Fibroblast of lung (primary cell): Measurements from ENCODE around the gene ILRUN.

Experiments
- EZH2 ChIP-seq: IDR thresholded peaks from 2 replicates; pipeline ENCODE4 v1.5.1; 2012; ENCODE audit warnings: low read length, control low read depth, mild to moderate bottlenecking; ENCODE audit errors: missing control alignments
- TF ChIP-seq, protein P1 (sequence below), 2 donors: IDR thresholded peaks in 1 of 2; conservative IDR thresholded peaks in 1 of 2; 1 replicate in 1 of 2; 2 replicates in 1 of 2; pipeline ENCODE4 v1.5.1; 2011 to 2012; ENCODE audit warnings: low read length in 2 of 2, control low read depth in 1 of 2, inconsistent platforms in 1 of 2, low read depth in 1 of 2, mild to moderate bottlenecking in 1 of 2

DNA sequence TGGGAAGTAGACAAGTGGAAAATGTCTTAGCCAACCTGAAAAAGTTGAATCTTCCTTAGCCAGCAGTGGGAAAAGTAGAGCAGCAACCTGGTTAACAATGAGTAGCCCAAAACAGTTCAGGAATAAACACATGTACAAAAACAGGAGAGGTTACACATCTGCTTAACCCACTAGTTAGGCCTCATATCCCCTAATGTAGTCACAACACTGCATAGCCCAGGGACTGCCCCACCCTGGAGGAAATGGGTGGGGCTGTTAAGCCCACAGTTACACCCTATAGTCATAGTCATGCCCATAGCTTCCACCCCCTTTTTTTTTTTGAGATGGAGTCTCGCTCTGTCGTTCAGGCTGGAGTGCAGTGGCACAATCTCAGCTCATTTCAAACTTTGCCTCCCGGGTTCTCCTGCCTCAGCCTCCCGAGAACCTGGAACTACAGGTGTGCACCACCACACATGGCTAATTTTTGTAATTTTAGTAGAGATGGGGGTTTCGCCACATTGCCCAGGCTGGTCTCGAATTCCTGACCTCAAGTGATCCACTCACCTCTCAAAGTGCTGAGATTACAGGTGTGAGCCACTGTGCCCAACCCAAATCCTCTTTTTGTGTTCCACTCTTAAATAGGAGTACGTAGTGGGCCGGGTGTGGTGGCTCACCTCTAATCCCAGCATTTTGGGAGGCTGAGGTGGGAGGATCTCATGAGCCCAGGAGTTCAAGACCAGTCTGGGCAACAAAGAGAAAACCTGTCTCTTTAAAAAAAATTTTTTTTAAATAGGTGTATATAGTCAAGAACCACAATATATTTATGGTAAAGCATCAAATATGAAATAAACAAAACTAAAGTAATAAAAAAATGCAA, 24.5 kb downstream of the ILRUN start:
- TF ChIP-seq, protein P1, sequence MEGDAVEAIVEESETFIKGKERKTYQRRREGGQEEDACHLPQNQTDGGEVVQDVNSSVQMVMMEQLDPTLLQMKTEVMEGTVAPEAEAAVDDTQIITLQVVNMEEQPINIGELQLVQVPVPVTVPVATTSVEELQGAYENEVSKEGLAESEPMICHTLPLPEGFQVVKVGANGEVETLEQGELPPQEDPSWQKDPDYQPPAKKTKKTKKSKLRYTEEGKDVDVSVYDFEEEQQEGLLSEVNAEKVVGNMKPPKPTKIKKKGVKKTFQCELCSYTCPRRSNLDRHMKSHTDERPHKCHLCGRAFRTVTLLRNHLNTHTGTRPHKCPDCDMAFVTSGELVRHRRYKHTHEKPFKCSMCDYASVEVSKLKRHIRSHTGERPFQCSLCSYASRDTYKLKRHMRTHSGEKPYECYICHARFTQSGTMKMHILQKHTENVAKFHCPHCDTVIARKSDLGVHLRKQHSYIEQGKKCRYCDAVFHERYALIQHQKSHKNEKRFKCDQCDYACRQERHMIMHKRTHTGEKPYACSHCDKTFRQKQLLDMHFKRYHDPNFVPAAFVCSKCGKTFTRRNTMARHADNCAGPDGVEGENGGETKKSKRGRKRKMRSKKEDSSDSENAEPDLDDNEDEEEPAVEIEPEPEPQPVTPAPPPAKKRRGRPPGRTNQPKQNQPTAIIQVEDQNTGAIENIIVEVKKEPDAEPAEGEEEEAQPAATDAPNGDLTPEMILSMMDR (conservative IDR thresholded peaks at IDR 0.05 in 1 of 2, IDR thresholded peaks at IDR 0.05 in 1 of 2; ENCODE audit: low read depth in 1 of 2, low read length in 2 of 2), result no peak
- TF ChIP-seq EZH2, result no peak
